NCI-H2227 (cell line): ENCODE results near the gene PLSCR4.
"Not testable (repeated sequence)": the region's sequence is repeated elsewhere in the genome, so short reads cannot be mapped to it uniquely, and the experiment has no call there.

Experiments
- DNase-seq: peaks from one replicate; lab custom pipeline; 2025; ENCODE audit not compliant: unreplicated experiment; lab: John Stamatoyannopoulos, UW

PLSCR4 gene

DNA sequence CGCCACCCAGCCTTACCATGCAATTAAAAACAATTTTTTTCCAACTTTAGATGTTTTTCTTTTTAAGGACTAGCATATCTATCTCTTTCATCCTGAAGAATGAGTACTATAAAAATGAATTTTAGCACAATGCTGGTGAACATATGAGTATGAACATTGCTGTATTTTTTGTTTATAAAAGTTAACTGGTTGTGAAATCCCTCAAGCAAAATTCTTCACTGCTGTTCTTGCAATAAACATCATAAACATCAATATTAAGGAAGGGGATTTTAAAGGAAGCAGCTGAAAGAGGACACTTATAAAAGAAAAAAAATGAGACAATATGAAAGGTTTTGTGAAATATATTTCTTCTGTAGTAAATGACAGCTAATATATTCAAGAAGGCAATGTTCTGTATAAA, 3.0 kb downstream of the PLSCR4 start:
- DNase-seq = no peak

- DNase-seq = no peak
Observed at GRCh38 chr3:146246526-146246925, 4.4 kb downstream of the PLSCR4 start.

DNA sequence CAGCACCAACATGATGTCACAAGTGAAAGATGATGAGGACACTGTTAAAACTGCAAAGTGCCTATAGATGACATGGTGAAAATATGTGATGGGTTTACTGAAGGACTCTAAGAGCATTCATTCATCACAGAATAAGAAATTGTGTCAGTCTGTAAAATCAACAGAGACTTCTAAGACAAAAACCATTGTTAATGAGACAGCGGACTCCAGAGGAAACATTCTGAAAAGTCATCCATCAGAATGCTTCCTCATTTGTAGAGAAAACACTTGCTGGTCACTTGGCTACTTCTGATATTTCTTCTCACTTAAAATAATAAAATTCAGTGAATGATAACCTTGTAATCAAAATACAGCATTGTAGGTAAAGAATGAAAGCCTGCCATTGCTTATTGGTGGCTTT, 7.3 kb downstream of the PLSCR4 start:
- no peak for DNase-seq

- no peak for DNase-seq
Observed at GRCh38 chr3:146241523-146242240, 9.2 kb downstream of the PLSCR4 start.

- no peak for DNase-seq
Observed at GRCh38 chr3:146233487-146233886, 17.4 kb downstream of the PLSCR4 start.

- DNase-seq = no peak
Observed at GRCh38 chr3:146227486-146227885, 23.4 kb downstream of the PLSCR4 start.

- DNase-seq = no peak
Observed at GRCh38 chr3:146226881-146227280, 24.0 kb downstream of the PLSCR4 start.

GRCh38 chr3:146225458-146225857, 25.4 kb downstream of the PLSCR4 start:
- DNase-seq = not testable (repeated sequence)

DNA sequence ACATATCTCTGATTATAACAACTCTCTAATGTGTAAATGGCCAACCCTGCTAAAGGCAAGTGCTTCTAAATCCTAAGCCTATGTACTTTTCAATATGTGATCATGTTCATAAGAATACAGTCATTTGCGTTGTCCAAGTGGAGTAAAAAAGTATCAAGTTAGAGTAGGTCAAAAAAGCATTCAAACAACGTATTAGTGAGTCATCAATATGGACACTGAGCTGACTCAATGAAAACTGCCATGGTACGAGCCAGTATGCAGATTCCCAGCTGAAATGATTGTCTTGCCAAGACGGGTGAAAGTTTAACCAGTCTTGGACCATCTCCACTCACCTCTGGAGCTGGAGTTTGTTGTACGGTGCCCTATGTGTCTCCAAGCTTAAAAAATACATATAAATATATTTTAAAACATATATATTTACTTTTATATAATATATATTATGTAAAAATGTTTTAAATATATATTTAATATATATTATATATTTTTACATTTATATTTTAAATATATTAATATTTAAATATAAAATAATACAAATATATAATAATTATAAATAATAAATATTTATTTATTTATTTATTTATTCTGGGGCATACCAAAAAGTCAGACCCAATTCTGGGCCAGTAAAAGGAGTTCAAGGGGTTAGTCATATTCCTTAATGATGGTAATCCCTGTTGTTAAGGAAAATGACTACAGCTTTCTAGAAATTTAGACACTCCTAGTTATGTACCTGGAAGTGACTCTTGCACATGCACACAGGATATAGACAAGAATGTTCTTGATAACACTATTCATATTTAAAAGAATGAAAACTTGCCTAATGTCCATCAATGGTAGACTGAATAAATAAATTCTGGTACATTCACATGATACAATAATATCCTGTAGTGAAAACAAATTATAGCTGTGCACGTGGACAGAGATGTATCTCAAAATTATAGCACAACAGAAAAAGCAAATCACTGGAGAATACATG, 27.2 kb downstream of the PLSCR4 start:
- no peak for DNase-seq

- DNase-seq = no peak
Observed at GRCh38 chr3:146222204-146223046, 28.5 kb downstream of the PLSCR4 start.

DNA sequence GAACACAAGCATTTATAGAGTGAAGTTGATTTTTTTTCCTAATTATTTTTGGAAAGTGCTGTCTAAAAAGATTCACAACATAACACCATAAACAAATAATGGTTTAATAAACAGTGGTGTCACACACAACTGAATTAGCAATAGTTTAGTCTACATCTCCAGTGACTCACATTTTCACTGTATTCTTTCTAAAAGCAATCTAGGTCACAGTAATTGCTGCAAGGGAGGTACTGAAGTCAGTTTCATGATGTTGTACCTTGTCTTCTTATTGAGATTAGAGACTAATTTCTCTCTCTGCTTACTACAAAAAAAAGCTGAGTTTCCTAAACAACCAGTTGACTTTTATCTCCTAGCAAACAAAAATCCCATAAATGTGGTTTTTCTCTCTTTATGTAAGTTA, 29.6 kb downstream of the PLSCR4 start:
- DNase-seq = no peak

GRCh38 chr3:146218880-146219866, 31.7 kb downstream of the PLSCR4 start:
- DNase-seq = peak; percentile 4

DNA sequence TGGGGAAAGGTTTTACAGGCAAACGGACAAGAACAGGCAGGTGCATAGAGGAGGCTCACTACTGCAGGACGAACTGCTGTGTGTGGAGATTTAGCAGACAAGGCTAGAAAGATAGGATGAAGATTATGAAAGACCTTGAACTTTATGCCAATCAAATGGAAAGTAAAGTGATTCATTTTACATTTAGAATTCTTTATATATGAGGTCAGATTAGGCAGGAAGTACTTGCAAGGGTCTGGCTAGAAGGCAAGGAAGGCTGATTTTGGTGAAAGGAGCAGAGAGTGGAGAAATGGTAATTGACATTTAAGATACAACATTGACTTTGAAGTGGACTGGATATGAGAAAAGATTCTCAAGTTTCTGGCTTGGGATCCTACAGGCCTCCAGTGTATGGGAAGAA, 33.6 kb downstream of the PLSCR4 start:
- DNase-seq = no peak

DNA sequence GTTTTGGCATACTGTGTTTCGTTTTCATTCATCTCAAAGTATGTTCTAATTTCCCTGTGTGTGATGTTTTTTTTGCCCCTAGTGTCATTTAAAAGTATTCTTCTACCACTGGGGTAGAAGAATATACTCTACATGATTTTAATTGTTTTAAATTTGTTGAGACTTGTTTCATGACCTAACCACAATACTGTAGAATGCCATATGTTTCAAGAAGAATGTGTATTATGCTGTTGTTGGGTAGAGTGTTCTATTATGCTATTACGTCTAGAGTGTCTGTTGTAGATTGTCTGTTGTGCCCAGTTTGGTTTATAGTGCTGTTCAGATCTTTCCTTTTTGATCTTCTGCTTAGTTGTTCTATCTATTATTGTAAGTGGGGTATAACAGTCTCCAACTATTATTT, 36.4 kb downstream of the PLSCR4 start:
- no peak for DNase-seq

DNA sequence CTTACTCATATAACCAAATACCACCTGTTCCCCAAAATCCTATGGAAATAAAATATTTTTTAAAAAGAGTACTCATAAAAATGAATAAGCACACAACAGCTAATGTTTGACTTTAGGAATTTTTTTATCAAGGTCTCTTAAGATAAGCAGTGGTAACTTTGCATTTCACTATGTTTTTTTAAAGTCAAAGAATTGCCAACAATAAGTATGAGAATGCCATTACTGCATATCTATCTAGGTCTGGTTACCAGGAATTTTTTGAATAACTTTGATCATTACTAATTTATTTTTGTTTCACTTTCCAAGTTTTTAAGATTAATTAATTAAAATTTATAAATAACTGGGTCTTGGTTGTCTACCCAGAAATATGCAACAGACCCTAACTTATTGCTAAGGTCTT, 41.5 kb downstream of the PLSCR4 start:
- no peak for DNase-seq

DNA sequence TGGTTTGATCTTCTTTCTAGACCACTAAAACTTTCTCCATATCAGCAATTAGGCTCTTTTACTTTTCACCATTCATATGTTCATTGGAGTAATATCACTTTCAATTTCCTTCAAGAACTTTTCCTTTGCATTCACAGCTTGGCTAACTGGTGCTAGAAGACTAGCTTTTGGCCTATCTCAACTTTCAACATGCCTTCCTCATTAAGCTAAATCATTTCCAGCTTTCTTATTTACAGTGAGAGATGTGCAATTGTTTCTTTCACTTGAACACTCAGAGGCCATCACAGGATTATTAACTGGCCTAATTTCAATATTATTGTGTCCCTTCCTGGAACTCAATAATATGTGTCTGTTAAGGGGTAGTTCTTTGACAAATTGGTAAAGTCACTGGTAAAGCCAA, 47.1 kb downstream of the PLSCR4 start:
- no peak for DNase-seq

- no peak for DNase-seq
Observed at GRCh38 chr3:146200461-146201220, 50.3 kb downstream of the PLSCR4 start.

DNA sequence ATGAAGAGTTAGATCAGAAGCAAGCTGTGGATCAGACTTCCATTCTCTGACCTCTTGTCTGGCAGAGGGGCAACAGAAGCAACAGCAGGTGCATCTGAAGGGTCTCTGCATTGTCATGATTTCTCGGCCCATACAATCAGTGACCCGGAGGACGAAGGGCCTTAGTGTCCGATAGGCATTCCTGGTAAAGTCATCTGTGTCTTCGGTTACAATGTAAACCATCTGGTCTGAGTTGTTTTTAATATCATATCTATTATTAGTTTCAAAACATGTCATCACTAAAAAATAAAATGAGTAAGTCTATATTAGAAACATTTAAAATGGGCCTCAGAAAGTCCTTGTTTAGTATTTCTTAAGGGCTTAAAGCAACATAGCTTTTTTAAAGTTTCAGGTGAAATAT, 51.1 kb downstream of the PLSCR4 start:
- no peak for DNase-seq

GRCh38 chr3:146196789-146197188, 54.1 kb downstream of the PLSCR4 start:
- DNase-seq = no peak
